Naive thymus-derived CD4-positive, alpha-beta T cell (primary cell): ENCODE data around the gene CD300LF. TPM values are rescaled to one million over a fixed set of nuclear protein-coding genes. Genes with fewer than 3 reads are reported as not detected.
A peak's percentile ranks its signal among the peaks of the same experiment; 100 is the strongest.

Experiments
- ATAC-seq: fragments of 150-1000 bp; cut with Tn5 transposase; 2 replicates; pipeline ENCODE4 v1.10.0; 2021; ENCODE audit warnings: mild to moderate bottlenecking, moderate library complexity
- CTCF ChIA-PET: fragments of 350-600 bp; sonication (Branson Sonifier 250); formaldehyde crosslinking; loops from one replicate; lab custom pipeline; 2021; ENCODE audit warnings: antibody characterized with exemption; lab: Charles Lee
- POLR2A ChIA-PET: fragments of 350-600 bp; sonication (Branson Sonifier 250); formaldehyde crosslinking; loops from one replicate; lab custom pipeline; 2021; ENCODE audit warnings: antibody characterized with exemption, inconsistent platforms; lab: Charles Lee
- DNase-seq, 9 donors: peaks; one replicate each; pipeline versions ENCODE4 v3.0.0 to v3.0.0-alpha.2; 2020 to 2022; ENCODE audit warnings: mixed read lengths in 1 of 9
- H3K27ac ChIP-seq: one replicate; pipeline ENCODE4 v1.7.0; 2013; ENCODE audit warnings: mild to moderate bottlenecking, low read depth, low read length, moderate library complexity
- H3K27me3 ChIP-seq, 2 donors: one replicate each; pipeline ENCODE4 v1.7.0; 2013; ENCODE audit warnings: low read length in 2 of 2, mild to moderate bottlenecking in 2 of 2, moderate library complexity in 2 of 2; ENCODE audit not compliant: control insufficient read depth in 2 of 2, insufficient read depth in 2 of 2
- H3K36me3 ChIP-seq, 3 experiments: 1 replicate in 2 of 3; 2 replicates in 1 of 3; pipeline ENCODE4 v1.7.0; 2013; ENCODE audit warnings: low read length in 3 of 3, mild to moderate bottlenecking in 3 of 3, moderate library complexity in 1 of 3; ENCODE audit not compliant: insufficient read depth in 3 of 3, control insufficient read depth in 2 of 3
- H3K4me1 ChIP-seq, 2 donors: one replicate each; pipeline ENCODE4 v1.7.0; 2013; ENCODE audit warnings: low read length in 2 of 2, mild to moderate bottlenecking in 2 of 2, moderate library complexity in 1 of 2; ENCODE audit not compliant: control insufficient read depth in 2 of 2, insufficient read depth in 2 of 2
- H3K4me3 ChIP-seq: 2 replicates; pipeline ENCODE4 v1.7.0; 2013; ENCODE audit warnings: mild to moderate bottlenecking, low read length
- H3K9me3 ChIP-seq, 3 experiments: 1 replicate in 2 of 3; 2 replicates in 1 of 3; pipeline ENCODE4 v1.7.0; 2013; ENCODE audit warnings: low read length in 3 of 3; ENCODE audit not compliant: control insufficient read depth in 2 of 3
- H3K27ac Mint-ChIP-seq, 9 donors: one replicate each; pipeline ENCODE4 v1.8.0; 2020 to 2022; ENCODE audit warnings: mixed read lengths in 9 of 9, mild to moderate bottlenecking in 8 of 9, moderate library complexity in 5 of 9, inconsistent platforms in 2 of 9
- H3K27me3 Mint-ChIP-seq, 5 donors: one replicate each; pipeline ENCODE4 v1.8.0; 2021 to 2022; ENCODE audit warnings: mixed read lengths in 5 of 5, mild to moderate bottlenecking in 1 of 5
- H3K36me3 Mint-ChIP-seq, 5 donors: one replicate each; pipeline ENCODE4 v1.8.0; 2020 to 2022; ENCODE audit warnings: mixed read lengths in 5 of 5, mild to moderate bottlenecking in 3 of 5, inconsistent platforms in 1 of 5
- H3K4me1 Mint-ChIP-seq, 7 donors: one replicate each; pipeline ENCODE4 v1.8.0; 2020 to 2022; ENCODE audit warnings: mixed read lengths in 7 of 7, mild to moderate bottlenecking in 3 of 7, inconsistent platforms in 1 of 7
- H3K4me3 Mint-ChIP-seq, 10 donors: one replicate each; pipeline ENCODE4 v1.8.0; 2020 to 2022; ENCODE audit warnings: mild to moderate bottlenecking in 10 of 10, mixed read lengths in 10 of 10, moderate library complexity in 6 of 10, inconsistent platforms in 2 of 10
- H3K9me3 Mint-ChIP-seq, 11 donors: one replicate each; pipeline ENCODE4 v1.8.0; 2020 to 2022; ENCODE audit warnings: mixed read lengths in 11 of 11, mild to moderate bottlenecking in 4 of 11, inconsistent platforms in 1 of 11, moderate library complexity in 1 of 11
- intact Hi-C, 2 donors: fragments of 100-400 bp; cut with micrococcal nuclease; formaldehyde crosslinking; loops; one replicate each; pipeline ENCODE4 v1.15.1; 2023
- polyA plus RNA-seq, 2 donors: library from polyadenylated mRNA; unstranded; fragments of 300-500 nt; fragmentation: Illumina TruSeq; gene quantifications; one replicate each; pipeline ENCODE4 v1.2.3, GENCODE V29; 2021
- total RNA-seq, 6 experiments: library from RNA in 5 of 6; stranded (reverse) in 5 of 6; gene quantifications; 1 replicate in 5 of 6; 2 replicates in 1 of 6; pipeline ENCODE4 v1.2.3 and lab custom pipeline; 2021 to 2026

CD300LF gene
- total and polyA plus RNA-seq, 7 experiments from 2014 or later: 0.46 to 41.0 (median 2.7) TPM; not detected in 3

GRCh38 chr17:74652020-74652419 is 60.7 kb downstream of the CD300LF start:
- Histone ChIP-seq H3K4me3 (no peak overlapping the region), H3K9me3 (no peaks in the 10 kb centered on the region), H3K27me3 (no peaks in the 10 kb centered on the region), H3K36me3 (no peaks in the 10 kb centered on the region), H3K4me1 (no peaks in the 10 kb centered on the region), H3K27ac (no peak overlapping the region)
- no peak for DNase-seq
- ChIA-PET POLR2A (no interaction called here), CTCF (interaction anchor here (0.6 to 1.2 kb wide), 2 partner anchors 61 to 94 kb away, joined by 3 read pairs; no protein-coding TSS in a partner anchor)
- no peaks in the 10 kb centered on the region for H3K9me3 Mint-ChIP-seq
- no peak overlapping the region for H3K4me3 Mint-ChIP-seq
- no peaks in the 10 kb centered on the region for H3K36me3 Mint-ChIP-seq
- H3K27ac Mint-ChIP-seq: no peak overlapping the region
- intact Hi-C loops: no loop called here
- peaks cover 15 to 71% (median 19%) of the 10 kb centered on the region in 5 donors for H3K27me3 Mint-ChIP-seq
- ATAC-seq: no peak
- H3K4me1 Mint-ChIP-seq: peaks cover 0 to 3% (median 0%) of the 10 kb centered on the region in 7 donors

- Histone ChIP-seq H3K9me3 (no peaks in the 10 kb centered on the region), H3K4me1 (no peaks in the 10 kb centered on the region), H3K4me3 (no peak overlapping the region), H3K36me3 (no peaks in the 10 kb centered on the region), H3K27ac (no peak overlapping the region), H3K27me3 (no peaks in the 10 kb centered on the region)
- no peaks in the 10 kb centered on the region for H3K36me3 Mint-ChIP-seq
- POLR2A ChIA-PET: interaction anchor here (0.6 to 1.3 kb wide), 2 partner anchors 86 to 150 kb away, joined by 3 read pairs; no protein-coding TSS in a partner anchor
- no peaks in the 10 kb centered on the region for H3K9me3 Mint-ChIP-seq
- DNase-seq: no peak
- H3K4me1 Mint-ChIP-seq: peaks cover 0 to 5% (median 0%) of the 10 kb centered on the region in 7 donors
- no peak overlapping the region for H3K4me3 Mint-ChIP-seq
- no peak overlapping the region for H3K27ac Mint-ChIP-seq
- no peak for ATAC-seq
- peaks cover 15 to 69% (median 24%) of the 10 kb centered on the region in 5 donors for H3K27me3 Mint-ChIP-seq
- CTCF ChIA-PET: no interaction called here
- intact Hi-C loops: loop anchor here in 1 of 2 donors (5.0 kb wide), 1 partner anchor 273 kb away; no protein-coding TSS in a partner anchor
Observed at GRCh38 chr17:74649909-74650308, 62.8 kb downstream of the CD300LF start.

- Histone ChIP-seq H3K9me3 (no peaks in the 10 kb centered on the region), H3K36me3 (no peaks in the 10 kb centered on the region), H3K4me3 (no peak overlapping the region), H3K27me3 (no peaks in the 10 kb centered on the region), H3K27ac (no peak overlapping the region), H3K4me1 (no peaks in the 10 kb centered on the region)
- H3K27me3 Mint-ChIP-seq: peaks cover 11 to 70% (median 27%) of the 10 kb centered on the region in 5 donors
- ATAC-seq (no peak), DNase-seq (no peak)
- CTCF ChIA-PET: interaction anchor here (1.2 kb wide), 1 partner anchor 9 kb away, joined by 3 read pairs; no protein-coding TSS in a partner anchor
- no peaks in the 10 kb centered on the region for H3K9me3 Mint-ChIP-seq
- POLR2A ChIA-PET: no interaction called here
- H3K4me3 Mint-ChIP-seq: no peak overlapping the region
- intact Hi-C loops: loop anchor here in 1 of 2 donors (2.0 to 5.0 kb wide), 2 partner anchors 81 to 271 kb away; partner anchors contain the start of gene CD300H
- H3K36me3 Mint-ChIP-seq: no peaks in the 10 kb centered on the region
- H3K4me1 Mint-ChIP-seq: peaks cover 0 to 9% (median 0%) of the 10 kb centered on the region in 7 donors
- H3K27ac Mint-ChIP-seq: no peak overlapping the region
Observed at GRCh38 chr17:74647871-74648672, 64.7 kb downstream of the CD300LF start.

- CTCF ChIA-PET: no interaction called here
- no peaks in the 10 kb centered on the region for H3K4me1 ChIP-seq
Observed at GRCh38 chr17:74646231-74646630, 66.5 kb downstream of the CD300LF start.

GRCh38 chr17:74645010-74645409 is 67.7 kb downstream of the CD300LF start:
- Mint-ChIP-seq H3K9me3 (no peaks in the 10 kb centered on the region), H3K27me3 (peaks cover 15 to 68% (median 33%) of the 10 kb centered on the region in 5 donors), H3K4me3 (no peak overlapping the region), H3K27ac (no peak overlapping the region), H3K4me1 (peaks cover 1 to 11% (median 4%) of the 10 kb centered on the region in 7 donors), H3K36me3 (no peaks in the 10 kb centered on the region)
- H3K27me3 ChIP-seq: peaks cover 0 to 2% of the 10 kb centered on the region in 2 donors
- H3K4me3 ChIP-seq: no peak overlapping the region
- peaks cover 0 to 3% of the 10 kb centered on the region in 2 donors for H3K4me1 ChIP-seq
- CTCF ChIA-PET: interaction anchor here (1.4 kb wide), 1 partner anchor 91 kb away, joined by 3 read pairs; no protein-coding TSS in a partner anchor
- H3K27ac ChIP-seq: no peak overlapping the region
- H3K9me3 ChIP-seq: no peaks in the 10 kb centered on the region
- ATAC-seq (no peak), DNase-seq (no peak)
- intact Hi-C loops: loop anchor here in 1 of 2 donors (5.0 kb wide), 1 partner anchor 268 kb away; no protein-coding TSS in a partner anchor
- POLR2A ChIA-PET: interaction anchor here (0.5 kb wide), 1 partner anchor 145 kb away, joined by 4 read pairs; no protein-coding TSS in a partner anchor
- H3K36me3 ChIP-seq: no peaks in the 10 kb centered on the region

More at GRCh38 chr17:74646231-74646630, 66.5 kb downstream of the CD300LF start:
- Mint-ChIP-seq H3K4me1 (peaks cover 0 to 11% (median under 1%) of the 10 kb centered on the region in 7 donors), H3K36me3 (no peaks in the 10 kb centered on the region), H3K4me3 (no peak overlapping the region), H3K27ac (no peak overlapping the region), H3K9me3 (no peaks in the 10 kb centered on the region), H3K27me3 (peaks cover 20 to 71% (median 37%) of the 10 kb centered on the region in 5 donors)
- no peaks in the 10 kb centered on the region for H3K9me3 ChIP-seq
- POLR2A ChIA-PET: no interaction called here
- H3K27ac ChIP-seq: no peak overlapping the region
- H3K27me3 ChIP-seq: no peaks in the 10 kb centered on the region
- no peaks in the 10 kb centered on the region for H3K36me3 ChIP-seq
- intact Hi-C loops: loop anchor here in 1 of 2 donors (2.0 to 5.0 kb wide), 2 partner anchors 79 to 269 kb away; partner anchors contain the start of gene CD300H
- DNase-seq: peak in 2 of 9 donors; percentile 7 to 9
- no peak overlapping the region for H3K4me3 ChIP-seq
- ATAC-seq: peak; percentile 69

- Histone ChIP-seq H3K27me3 (peaks cover 0 to 4% of the 10 kb centered on the region in 2 donors), H3K4me3 (no peak overlapping the region), H3K36me3 (no peaks in the 10 kb centered on the region), H3K9me3 (no peaks in the 10 kb centered on the region), H3K27ac (no peak overlapping the region), H3K4me1 (peaks cover 0 to 8% of the 10 kb centered on the region in 2 donors)
- intact Hi-C loops: no loop called here
- Mint-ChIP-seq H3K4me3 (no peak overlapping the region), H3K4me1 (peaks cover 4 to 16% (median 9%) of the 10 kb centered on the region in 7 donors), H3K27me3 (peaks cover 15 to 65% (median 39%) of the 10 kb centered on the region in 5 donors), H3K27ac (no peak overlapping the region), H3K9me3 (no peaks in the 10 kb centered on the region), H3K36me3 (no peaks in the 10 kb centered on the region)
- DNase-seq (no peak), ATAC-seq (no peak)
- ChIA-PET CTCF (interaction anchor here (1.4 kb wide), 1 partner anchor 92 kb away, joined by 3 read pairs; no protein-coding TSS in a partner anchor), POLR2A (interaction anchor here (0.5 kb wide), 1 partner anchor 144 kb away, joined by 4 read pairs; no protein-coding TSS in a partner anchor)
Observed at GRCh38 chr17:74644419-74644818, 68.3 kb downstream of the CD300LF start.
